Fibroblast of peridontal ligament (primary cell): ENCODE results near the gene EMX1.

Experiments used
- DNase-seq: peaks from one replicate; pipeline ENCODE4 v3.0.0-alpha.2; 2010; ENCODE audit errors: extremely low read depth

The EMX1 gene

GRCh38 chr2:72980535-72981217 is 63.4 kb downstream of the EMX1 start:
- DNase-seq, result no peak

GRCh38 chr2:72981536-72981935 is 64.2 kb downstream of the EMX1 start:
- DNase-seq, result no peak

GRCh38 chr2:72982219-72982618 is 64.9 kb downstream of the EMX1 start:
- DNase-seq, result no peak

GRCh38 chr2:72982781-72983499 is 65.6 kb downstream of the EMX1 start:
- no peak for DNase-seq

- DNase-seq, result no peak
These were observed 66.3 kb downstream of the EMX1 start for GRCh38 chr2:72983500-72984161.

- DNase-seq, result no peak
These were observed 66.9 kb downstream of the EMX1 start for GRCh38 chr2:72984172-72984671.
